ENCODE data around the gene MVB12B.

DNA sequence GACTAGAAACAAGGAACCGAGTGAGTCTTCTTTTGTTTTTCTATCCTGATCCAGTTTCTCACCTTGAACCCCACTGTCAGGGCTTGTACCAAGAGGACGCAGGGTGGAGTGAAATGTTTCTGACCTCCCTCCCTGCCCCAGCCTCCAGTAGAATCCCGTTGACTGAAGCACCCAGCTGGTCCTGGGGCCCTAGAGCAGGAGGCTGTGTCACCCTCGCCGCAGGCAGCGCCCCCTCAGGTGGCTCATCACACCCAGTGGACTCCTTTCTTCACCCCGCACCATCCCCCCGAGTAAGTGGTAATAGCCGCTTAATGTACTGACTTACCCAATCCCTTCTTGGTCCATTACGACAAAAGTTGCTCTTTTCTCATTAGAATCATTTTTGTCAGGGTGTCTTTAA is 53.8 kb downstream of the MVB12B start:
- TF ChIP-seq POLR2AphosphoS5 (IDR thresholded peaks at IDR 0.05; ENCODE audit: low read depth, low read length): no peak
- TF ChIP-seq, protein P1, sequence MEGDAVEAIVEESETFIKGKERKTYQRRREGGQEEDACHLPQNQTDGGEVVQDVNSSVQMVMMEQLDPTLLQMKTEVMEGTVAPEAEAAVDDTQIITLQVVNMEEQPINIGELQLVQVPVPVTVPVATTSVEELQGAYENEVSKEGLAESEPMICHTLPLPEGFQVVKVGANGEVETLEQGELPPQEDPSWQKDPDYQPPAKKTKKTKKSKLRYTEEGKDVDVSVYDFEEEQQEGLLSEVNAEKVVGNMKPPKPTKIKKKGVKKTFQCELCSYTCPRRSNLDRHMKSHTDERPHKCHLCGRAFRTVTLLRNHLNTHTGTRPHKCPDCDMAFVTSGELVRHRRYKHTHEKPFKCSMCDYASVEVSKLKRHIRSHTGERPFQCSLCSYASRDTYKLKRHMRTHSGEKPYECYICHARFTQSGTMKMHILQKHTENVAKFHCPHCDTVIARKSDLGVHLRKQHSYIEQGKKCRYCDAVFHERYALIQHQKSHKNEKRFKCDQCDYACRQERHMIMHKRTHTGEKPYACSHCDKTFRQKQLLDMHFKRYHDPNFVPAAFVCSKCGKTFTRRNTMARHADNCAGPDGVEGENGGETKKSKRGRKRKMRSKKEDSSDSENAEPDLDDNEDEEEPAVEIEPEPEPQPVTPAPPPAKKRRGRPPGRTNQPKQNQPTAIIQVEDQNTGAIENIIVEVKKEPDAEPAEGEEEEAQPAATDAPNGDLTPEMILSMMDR (IDR thresholded peaks at IDR 0.05 in 2 of 3, conservative IDR thresholded peaks at IDR 0.05 in 1 of 3; ENCODE audit: borderline replicate concordance in 1 of 3, insufficient read depth in 1 of 3, low read depth in 2 of 3, low read length in 2 of 3): 0 out of 6 replicates have a peak, but pooled peaks of 1 of the 3 experiments have one; percentile 10
- TF ChIP-seq EGR1 (IDR thresholded peaks at IDR 0.05; ENCODE audit: low read depth): no peak
- TF ChIP-seq EZH2 (IDR thresholded peaks at IDR 0.05): no peak
- TF ChIP-seq, protein P2, sequence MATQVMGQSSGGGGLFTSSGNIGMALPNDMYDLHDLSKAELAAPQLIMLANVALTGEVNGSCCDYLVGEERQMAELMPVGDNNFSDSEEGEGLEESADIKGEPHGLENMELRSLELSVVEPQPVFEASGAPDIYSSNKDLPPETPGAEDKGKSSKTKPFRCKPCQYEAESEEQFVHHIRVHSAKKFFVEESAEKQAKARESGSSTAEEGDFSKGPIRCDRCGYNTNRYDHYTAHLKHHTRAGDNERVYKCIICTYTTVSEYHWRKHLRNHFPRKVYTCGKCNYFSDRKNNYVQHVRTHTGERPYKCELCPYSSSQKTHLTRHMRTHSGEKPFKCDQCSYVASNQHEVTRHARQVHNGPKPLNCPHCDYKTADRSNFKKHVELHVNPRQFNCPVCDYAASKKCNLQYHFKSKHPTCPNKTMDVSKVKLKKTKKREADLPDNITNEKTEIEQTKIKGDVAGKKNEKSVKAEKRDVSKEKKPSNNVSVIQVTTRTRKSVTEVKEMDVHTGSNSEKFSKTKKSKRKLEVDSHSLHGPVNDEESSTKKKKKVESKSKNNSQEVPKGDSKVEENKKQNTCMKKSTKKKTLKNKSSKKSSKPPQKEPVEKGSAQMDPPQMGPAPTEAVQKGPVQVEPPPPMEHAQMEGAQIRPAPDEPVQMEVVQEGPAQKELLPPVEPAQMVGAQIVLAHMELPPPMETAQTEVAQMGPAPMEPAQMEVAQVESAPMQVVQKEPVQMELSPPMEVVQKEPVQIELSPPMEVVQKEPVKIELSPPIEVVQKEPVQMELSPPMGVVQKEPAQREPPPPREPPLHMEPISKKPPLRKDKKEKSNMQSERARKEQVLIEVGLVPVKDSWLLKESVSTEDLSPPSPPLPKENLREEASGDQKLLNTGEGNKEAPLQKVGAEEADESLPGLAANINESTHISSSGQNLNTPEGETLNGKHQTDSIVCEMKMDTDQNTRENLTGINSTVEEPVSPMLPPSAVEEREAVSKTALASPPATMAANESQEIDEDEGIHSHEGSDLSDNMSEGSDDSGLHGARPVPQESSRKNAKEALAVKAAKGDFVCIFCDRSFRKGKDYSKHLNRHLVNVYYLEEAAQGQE (IDR thresholded peaks at IDR 0.05; ENCODE audit: low read depth): no peak
- no peak for TF ChIP-seq CEBPB (IDR thresholded peaks at IDR 0.05; ENCODE audit: low read depth)
- no peak for TF ChIP-seq JUND (IDR thresholded peaks at IDR 0.05)
- no peak for TF ChIP-seq POLR2A (IDR thresholded peaks at IDR 0.05; ENCODE audit: borderline replicate concordance, extremely low read depth, insufficient read depth, insufficient read length)
- no peak for TF ChIP-seq EZH2phosphoT487 (IDR thresholded peaks at IDR 0.05; ENCODE audit: borderline replicate concordance)

All from HCT116 (cell line).